Activated CD4-positive, alpha-beta memory T cell treated with anti-CD3 and anti-CD28 coated beads for 36 hours (primary cell): ENCODE data around the gene IRGQ. TPM values are rescaled to one million over a fixed set of nuclear protein-coding genes. Genes with fewer than 3 reads are reported as not detected.
A peak's percentile ranks its signal among the peaks of the same experiment; 100 is the strongest.
"Not testable (repeated sequence)": the region's sequence is repeated elsewhere in the genome, so short reads cannot be mapped to it uniquely, and the experiment has no call there.

Experiments used
- CTCF ChIA-PET: fragments of 350-600 bp; sonication (Branson Sonifier 250); formaldehyde crosslinking; loops from one replicate; lab custom pipeline; 2021; ENCODE audit warnings: antibody characterized with exemption, inconsistent platforms; lab: Charles Lee
- POLR2A ChIA-PET: fragments of 350-600 bp; sonication (Branson Sonifier 250); formaldehyde crosslinking; loops from one replicate; lab custom pipeline; 2021; ENCODE audit warnings: antibody characterized with exemption; lab: Charles Lee
- DNase-seq: peaks from one replicate; pipeline ENCODE4 v3.0.0-alpha.2; 2020
- H3K27ac Mint-ChIP-seq: one replicate; pipeline ENCODE4 v1.8.0; 2021; ENCODE audit warnings: mixed read lengths
- H3K27me3 Mint-ChIP-seq: one replicate; pipeline ENCODE4 v1.8.0; 2021; ENCODE audit warnings: mixed read lengths
- H3K36me3 Mint-ChIP-seq: one replicate; pipeline ENCODE4 v1.8.0; 2021; ENCODE audit warnings: mixed read lengths
- H3K4me1 Mint-ChIP-seq: one replicate; pipeline ENCODE4 v1.8.0; 2021; ENCODE audit warnings: low read depth, mixed read lengths
- H3K4me3 Mint-ChIP-seq: one replicate; pipeline ENCODE4 v1.8.0; 2021; ENCODE audit warnings: mild to moderate bottlenecking, mixed read lengths
- H3K9me3 Mint-ChIP-seq: one replicate; pipeline ENCODE4 v1.8.0; 2021; ENCODE audit warnings: mixed read lengths
- intact Hi-C: fragments of 100-400 bp; cut with micrococcal nuclease; formaldehyde crosslinking; loops from one replicate; pipeline ENCODE4 v1.15.1; 2023
- total RNA-seq, 2 experiments: library from RNA; stranded (reverse); gene quantifications; one replicate each; pipeline ENCODE4 v1.2.3, GENCODE V29; 2021

IRGQ gene
- total RNA-seq, 2 experiments from 2014 or later: 18.3 to 19.9 TPM

- ChIA-PET POLR2A (no interaction called here), CTCF (interaction anchor here (0.6 to 6.6 kb wide), 2 partner anchors 23 to 45 kb away, joined by 3 to 145 read pairs; partner anchors contain the start of genes IRGQ and ZNF576)
- intact Hi-C loops: no loop called here
- no peak for DNase-seq
- Mint-ChIP-seq H3K9me3 (no peaks in the 10 kb centered on the region), H3K36me3 (peaks cover 25% of the 10 kb centered on the region), H3K27ac (no peak overlapping the region), H3K4me3 (no peak overlapping the region), H3K27me3 (no peaks in the 10 kb centered on the region), H3K4me1 (peaks cover 6% of the 10 kb centered on the region)
These were observed 44.3 kb downstream of the IRGQ start for GRCh38 chr19:43551399-43552197.

- POLR2A ChIA-PET: no interaction called here
- H3K36me3 Mint-ChIP-seq: peaks cover 22% of the 10 kb centered on the region
These were observed 47.2 kb downstream of the IRGQ start for GRCh38 chr19:43548706-43549105.

GRCh38 chr19:43547926-43548325 lies 48.0 kb downstream of the IRGQ start:
- DNase-seq, H3K9me3 Mint-ChIP-seq, POLR2A ChIA-PET, H3K4me1 Mint-ChIP-seq, H3K27me3 Mint-ChIP-seq, H3K4me3 Mint-ChIP-seq, CTCF ChIA-PET, H3K27ac Mint-ChIP-seq, intact Hi-C loops: not testable (repeated sequence)
- H3K36me3 Mint-ChIP-seq: peaks cover 22% of the 10 kb centered on the region

More at GRCh38 chr19:43548706-43549105, 47.2 kb downstream of the IRGQ start:
- CTCF ChIA-PET: no interaction called here
- intact Hi-C loops: no loop called here
- DNase-seq: no peak
- no peaks in the 10 kb centered on the region for H3K4me1 Mint-ChIP-seq
- no peaks in the 10 kb centered on the region for H3K27me3 Mint-ChIP-seq
- H3K9me3 Mint-ChIP-seq: no peaks in the 10 kb centered on the region
- no peak overlapping the region for H3K27ac Mint-ChIP-seq
- H3K4me3 Mint-ChIP-seq: no peak overlapping the region

- DNase-seq: no peak
- no peaks in the 10 kb centered on the region for H3K9me3 Mint-ChIP-seq
- ChIA-PET POLR2A (no interaction called here), CTCF (interaction anchor here (1.4 kb wide), 1 partner anchor 9 kb away, joined by 6 read pairs; no protein-coding TSS in a partner anchor)
- no peaks in the 10 kb centered on the region for H3K27me3 Mint-ChIP-seq
- no peaks in the 10 kb centered on the region for H3K4me1 Mint-ChIP-seq
- intact Hi-C loops: no loop called here
- H3K36me3 Mint-ChIP-seq: peaks cover 20% of the 10 kb centered on the region
- H3K27ac Mint-ChIP-seq: no peak overlapping the region
- no peak overlapping the region for H3K4me3 Mint-ChIP-seq
These were observed 49.4 kb downstream of the IRGQ start for GRCh38 chr19:43546581-43546980.

- Mint-ChIP-seq H3K27me3 (no peaks in the 10 kb centered on the region), H3K27ac (no peak overlapping the region), H3K4me3 (no peak overlapping the region), H3K36me3 (peaks cover 18% of the 10 kb centered on the region), H3K4me1 (no peaks in the 10 kb centered on the region), H3K9me3 (no peaks in the 10 kb centered on the region)
- ChIA-PET POLR2A (no interaction called here), CTCF (interaction anchor here (3.5 kb wide), 1 partner anchor 9 kb away, joined by 14 read pairs; no protein-coding TSS in a partner anchor)
- intact Hi-C loops: no loop called here
- no peak for DNase-seq
These were observed 50.0 kb downstream of the IRGQ start for GRCh38 chr19:43545981-43546380.

- H3K27ac Mint-ChIP-seq: no peak overlapping the region
- H3K4me1 Mint-ChIP-seq: no peaks in the 10 kb centered on the region
- CTCF ChIA-PET: interaction anchor here (3.5 kb wide), 1 partner anchor 10 kb away, joined by 14 read pairs; no protein-coding TSS in a partner anchor
- intact Hi-C loops: no loop called here
- no peak for DNase-seq
- POLR2A ChIA-PET: no interaction called here
- peaks cover 19% of the 10 kb centered on the region for H3K36me3 Mint-ChIP-seq
- H3K27me3 Mint-ChIP-seq: no peaks in the 10 kb centered on the region
- no peaks in the 10 kb centered on the region for H3K9me3 Mint-ChIP-seq
- no peak overlapping the region for H3K4me3 Mint-ChIP-seq
These were observed 50.7 kb downstream of the IRGQ start for GRCh38 chr19:43545276-43545675.

GRCh38 chr19:43544077-43544476 lies 51.9 kb downstream of the IRGQ start:
- no peaks in the 10 kb centered on the region for H3K27me3 Mint-ChIP-seq
- no peak overlapping the region for H3K4me3 Mint-ChIP-seq
- intact Hi-C loops: no loop called here
- peaks cover 4% of the 10 kb centered on the region for H3K9me3 Mint-ChIP-seq
- ChIA-PET CTCF (interaction anchor here (1.3 to 3.5 kb wide), 2 partner anchors 11 to 97 kb away, joined by 3 to 14 read pairs; no protein-coding TSS in a partner anchor), POLR2A (no interaction called here)
- no peaks in the 10 kb centered on the region for H3K4me1 Mint-ChIP-seq
- H3K36me3 Mint-ChIP-seq: peaks cover 28% of the 10 kb centered on the region
- no peak overlapping the region for H3K27ac Mint-ChIP-seq
- no peak for DNase-seq

- ChIA-PET POLR2A (no interaction called here), CTCF (interaction anchor here (3.5 kb wide), 1 partner anchor 13 kb away, joined by 14 read pairs; no protein-coding TSS in a partner anchor)
- H3K4me3 Mint-ChIP-seq: no peak overlapping the region
- intact Hi-C loops: no loop called here
- no peaks in the 10 kb centered on the region for H3K4me1 Mint-ChIP-seq
- H3K9me3 Mint-ChIP-seq: peaks cover 11% of the 10 kb centered on the region
- DNase-seq: no peak
- no peaks in the 10 kb centered on the region for H3K27me3 Mint-ChIP-seq
- no peak overlapping the region for H3K27ac Mint-ChIP-seq
- H3K36me3 Mint-ChIP-seq: peaks cover 41% of the 10 kb centered on the region
These were observed 53.8 kb downstream of the IRGQ start for GRCh38 chr19:43541920-43542650.

GRCh38 chr19:43540381-43540780 lies 55.6 kb downstream of the IRGQ start:
- intact Hi-C loops: no loop called here
- H3K9me3 Mint-ChIP-seq: peaks cover 11% of the 10 kb centered on the region
- peaks cover 42% of the 10 kb centered on the region for H3K36me3 Mint-ChIP-seq
- H3K4me3 Mint-ChIP-seq: no peak overlapping the region
- DNase-seq: no peak
- H3K27ac Mint-ChIP-seq: no peak overlapping the region
- peaks cover 2% of the 10 kb centered on the region for H3K4me1 Mint-ChIP-seq
- no peaks in the 10 kb centered on the region for H3K27me3 Mint-ChIP-seq
- POLR2A ChIA-PET: no interaction called here
- CTCF ChIA-PET: interaction anchor here (1.2 kb wide), 1 partner anchor 54 kb away, joined by 4 read pairs; no protein-coding TSS in a partner anchor

- intact Hi-C loops: no loop called here
- ChIA-PET CTCF (no interaction called here), POLR2A (no interaction called here)
- Mint-ChIP-seq H3K4me3 (no peak overlapping the region), H3K27me3 (no peaks in the 10 kb centered on the region), H3K9me3 (peaks cover 11% of the 10 kb centered on the region), H3K27ac (no peak overlapping the region), H3K4me1 (peaks cover 7% of the 10 kb centered on the region), H3K36me3 (peaks cover 33% of the 10 kb centered on the region)
- DNase-seq: no peak
These were observed 57.0 kb downstream of the IRGQ start for GRCh38 chr19:43538922-43539321.

- ChIA-PET CTCF (interaction anchor here (0.9 to 7.9 kb wide), 9 partner anchors 10 to 274 kb away, joined by 3 to 79 read pairs (median 6); partner anchors contain the start of gene XRCC1), POLR2A (interaction anchor here (0.6 to 1.0 kb wide), 3 partner anchors 10 to 60 kb away, joined by 3 to 4 read pairs (median 3); no protein-coding TSS in a partner anchor)
- H3K9me3 Mint-ChIP-seq: peaks cover 11% of the 10 kb centered on the region
- H3K27me3 Mint-ChIP-seq: no peaks in the 10 kb centered on the region
- no peak overlapping the region for H3K4me3 Mint-ChIP-seq
- peak; percentile 38 for DNase-seq
- intact Hi-C loops: no loop called here
- H3K27ac Mint-ChIP-seq: peak overlapping the region; percentile 49
- peaks cover 25% of the 10 kb centered on the region for H3K36me3 Mint-ChIP-seq
- H3K4me1 Mint-ChIP-seq: peaks cover 18% of the 10 kb centered on the region
These were observed 60.8 kb downstream of the IRGQ start for GRCh38 chr19:43534816-43535761.
